ENCODE results near the gene ACVR1B.

The ACVR1B gene

GRCh38 chr12:52020539-52021336 lies 69.2 kb downstream of the ACVR1B start:
- peak in 1 of 2 donors; percentile 43 for DNase-seq (ENCODE audit: low read depth in 2 of 2)

GRCh38 chr12:52022841-52023181 lies 71.3 kb downstream of the ACVR1B start:
- no peak for DNase-seq (ENCODE audit: low read depth in 2 of 2)

GRCh38 chr12:52023182-52023975 lies 71.9 kb downstream of the ACVR1B start:
- DNase-seq (ENCODE audit: low read depth in 2 of 2), result peak; percentile 93 to 95

- DNase-seq (ENCODE audit: low read depth in 2 of 2), result no peak
Observed at GRCh38 chr12:52023976-52024688, 72.6 kb downstream of the ACVR1B start.

GRCh38 chr12:52024845-52025230 lies 73.3 kb downstream of the ACVR1B start:
- peak in 1 of 2 donors; percentile 45 for DNase-seq (ENCODE audit: low read depth in 2 of 2)

- no peak for DNase-seq (ENCODE audit: low read depth in 2 of 2)
Observed at GRCh38 chr12:52026263-52026662, 74.8 kb downstream of the ACVR1B start.

GRCh38 chr12:52027085-52027843 lies 75.8 kb downstream of the ACVR1B start:
- DNase-seq (ENCODE audit: low read depth in 2 of 2), result no peak

GRCh38 chr12:52029685-52030084 lies 78.2 kb downstream of the ACVR1B start:
- no peak for DNase-seq (ENCODE audit: low read depth in 2 of 2)

GRCh38 chr12:52032446-52032803 lies 80.9 kb downstream of the ACVR1B start:
- no peak for DNase-seq (ENCODE audit: low read depth in 2 of 2)

- DNase-seq (ENCODE audit: low read depth in 2 of 2), result peak; percentile 67 to 87
Observed at GRCh38 chr12:52032804-52033445, 81.4 kb downstream of the ACVR1B start.

- DNase-seq (ENCODE audit: low read depth in 2 of 2), result no peak
Observed at GRCh38 chr12:52033446-52034140, 82.1 kb downstream of the ACVR1B start.

GRCh38 chr12:52035190-52035589 lies 83.7 kb downstream of the ACVR1B start:
- DNase-seq (ENCODE audit: low read depth in 2 of 2), result no peak

GRCh38 chr12:52035926-52036325 lies 84.4 kb downstream of the ACVR1B start:
- no peak for DNase-seq (ENCODE audit: low read depth in 2 of 2)

GRCh38 chr12:52036587-52037171 lies 85.2 kb downstream of the ACVR1B start:
- DNase-seq (ENCODE audit: low read depth in 2 of 2), result peak; percentile 56 to 62

GRCh38 chr12:52037248-52037861 lies 85.9 kb downstream of the ACVR1B start:
- DNase-seq (ENCODE audit: low read depth in 2 of 2), result no peak

- DNase-seq (ENCODE audit: low read depth in 2 of 2), result no peak
Observed at GRCh38 chr12:52038447-52038846, 86.9 kb downstream of the ACVR1B start.

GRCh38 chr12:52041035-52041434 lies 89.5 kb downstream of the ACVR1B start:
- no peak for DNase-seq (ENCODE audit: low read depth in 2 of 2)

- DNase-seq (ENCODE audit: low read depth in 2 of 2), result no peak
Observed at GRCh38 chr12:52041695-52042123, 90.2 kb downstream of the ACVR1B start.

- DNase-seq (ENCODE audit: low read depth in 2 of 2), result no peak
Observed at GRCh38 chr12:52042706-52043385, 91.3 kb downstream of the ACVR1B start.
